Activated B cell treated with CpG ODN at 0.5 μM for 24 hours (primary cell): Measurements from ENCODE around the gene TMEFF2. TPM values are rescaled to one million over a fixed set of nuclear protein-coding genes. Genes with fewer than 3 reads are reported as not detected.

ENCODE experiments used
- ATAC-seq: fragments of 200-7000 bp; cut with Tn5 transposase; one replicate; pipeline ENCODE4 v1.10.0; 2021; ENCODE audit warnings: low read depth, mild to moderate bottlenecking, moderate library complexity
- CTCF ChIA-PET: fragments of 350-600 bp; sonication (Branson Sonifier 250); formaldehyde crosslinking; loops from one replicate; lab custom pipeline; 2021; ENCODE audit warnings: antibody characterized with exemption; lab: Charles Lee
- POLR2A ChIA-PET: fragments of 350-600 bp; sonication (Branson Sonifier 250); formaldehyde crosslinking; loops from one replicate; lab custom pipeline; 2021; ENCODE audit warnings: antibody characterized with exemption; lab: Charles Lee
- DNase-seq: peaks from one replicate; pipeline ENCODE4 v3.0.0; 2022
- H3K27ac Mint-ChIP-seq: one replicate; pipeline ENCODE4 v1.8.0; 2020; ENCODE audit warnings: mixed read lengths
- H3K27me3 Mint-ChIP-seq: one replicate; pipeline ENCODE4 v1.8.0; 2021; ENCODE audit warnings: mixed read lengths
- H3K36me3 Mint-ChIP-seq: one replicate; pipeline ENCODE4 v1.8.0; 2021; ENCODE audit warnings: low read depth, mixed read lengths
- H3K4me1 Mint-ChIP-seq: one replicate; pipeline ENCODE4 v1.8.0; 2021; ENCODE audit warnings: mixed read lengths
- H3K4me3 Mint-ChIP-seq: one replicate; pipeline ENCODE4 v1.8.0; 2020; ENCODE audit warnings: mild to moderate bottlenecking, mixed read lengths
- H3K9me3 Mint-ChIP-seq: one replicate; pipeline ENCODE4 v1.8.0; 2020; ENCODE audit warnings: mixed read lengths
- CTCF ChIP-seq: fragments of 200-600 bp; IDR thresholded peaks from one replicate; pipeline ENCODE4 v1.8.0; 2022; ENCODE audit warnings: antibody characterized with exemption, mild to moderate bottlenecking
- intact Hi-C: fragments of 100-400 bp; cut with micrococcal nuclease; formaldehyde crosslinking; loops from one replicate; pipeline ENCODE4 v1.15.1; 2024
- total RNA-seq: library from RNA; stranded (reverse); gene quantifications from 2 replicates; pipeline ENCODE4 v1.2.3, GENCODE V29; 2022

The TMEFF2 gene
- total RNA-seq, 1 donor from 2014 or later = not detected

- intact Hi-C loops = no loop called here
- Mint-ChIP-seq H3K4me1 (no peaks in the 10 kb centered on the region), H3K4me3 (no peak overlapping the region)
Measured at GRCh38 chr2:191905336-191905735, 289.4 kb downstream of the TMEFF2 start.

GRCh38 chr2:191901031-191901430 is 293.7 kb downstream of the TMEFF2 start:
- DNase-seq (no peak), ATAC-seq (no peak)
- no peaks in the 10 kb centered on the region for H3K4me1 Mint-ChIP-seq
- POLR2A ChIA-PET = no interaction called here
- peaks cover 9% of the 10 kb centered on the region for H3K9me3 Mint-ChIP-seq
- intact Hi-C loops = no loop called here
- no peak overlapping the region for H3K4me3 Mint-ChIP-seq
- TF ChIP-seq CTCF = no peak
- no peaks in the 10 kb centered on the region for H3K36me3 Mint-ChIP-seq
- no peak overlapping the region for H3K27ac Mint-ChIP-seq
- CTCF ChIA-PET = no interaction called here
- no peaks in the 10 kb centered on the region for H3K27me3 Mint-ChIP-seq

More at GRCh38 chr2:191905336-191905735, 289.4 kb downstream of the TMEFF2 start:
- ChIA-PET POLR2A (no interaction called here), CTCF (no interaction called here)
- Mint-ChIP-seq H3K27ac (no peak overlapping the region), H3K9me3 (peaks cover 9% of the 10 kb centered on the region), H3K27me3 (no peaks in the 10 kb centered on the region), H3K36me3 (no peaks in the 10 kb centered on the region)
- no peak for TF ChIP-seq CTCF
- DNase-seq = no peak
- no peak for ATAC-seq

GRCh38 chr2:191899410-191899809 is 295.3 kb downstream of the TMEFF2 start:
- ATAC-seq (no peak), DNase-seq (no peak)
- Mint-ChIP-seq H3K36me3 (no peaks in the 10 kb centered on the region), H3K4me1 (no peaks in the 10 kb centered on the region), H3K27ac (no peak overlapping the region), H3K9me3 (peaks cover 9% of the 10 kb centered on the region), H3K4me3 (no peak overlapping the region), H3K27me3 (no peaks in the 10 kb centered on the region)
- intact Hi-C loops = no loop called here
- no peak for TF ChIP-seq CTCF
- ChIA-PET CTCF (no interaction called here), POLR2A (no interaction called here)
